ENCODE data around the gene PKD1L1.

PKD1L1 gene

GRCh38 chr7:47812429-47813136 lies 135.7 kb downstream of the PKD1L1 start:
- H3K4me3 ChIP-seq (ENCODE audit: low read depth, low read length) = no peak overlapping the region
- H3K4me1 ChIP-seq (ENCODE audit: control insufficient read depth, insufficient read depth, low read length) = 0 out of 2 replicates have a peak, but pooled peaks cover 6% of the 10 kb centered on the region
- H3K36me3 ChIP-seq (ENCODE audit: control insufficient read depth, insufficient read depth, low read length) = no peaks in the 10 kb centered on the region
- H3K9me3 ChIP-seq (ENCODE audit: control insufficient read depth, insufficient read depth, low read depth, low read length) = no peaks in the 10 kb centered on the region
- no peak overlapping the region for H3K9ac ChIP-seq (ENCODE audit: low read length)
- H3K27me3 ChIP-seq (ENCODE audit: control insufficient read depth, insufficient read depth, low read length) = no peaks in the 10 kb centered on the region
- H3K27ac ChIP-seq (ENCODE audit: low read depth, low read length) = no peak overlapping the region

- H3K4me3 ChIP-seq (ENCODE audit: low read depth, low read length) = no peak overlapping the region
- H3K27ac ChIP-seq (ENCODE audit: low read depth, low read length) = no peak overlapping the region
- H3K4me1 ChIP-seq (ENCODE audit: control insufficient read depth, insufficient read depth, low read length) = 0 out of 2 replicates have a peak, but pooled peaks cover 6% of the 10 kb centered on the region
- no peaks in the 10 kb centered on the region for H3K36me3 ChIP-seq (ENCODE audit: control insufficient read depth, insufficient read depth, low read length)
- H3K9ac ChIP-seq (ENCODE audit: low read length) = no peak overlapping the region
- no peaks in the 10 kb centered on the region for H3K9me3 ChIP-seq (ENCODE audit: control insufficient read depth, insufficient read depth, low read depth, low read length)
- no peaks in the 10 kb centered on the region for H3K27me3 ChIP-seq (ENCODE audit: control insufficient read depth, insufficient read depth, low read length)
Measured at GRCh38 chr7:47811632-47812380, 136.5 kb downstream of the PKD1L1 start.

GRCh38 chr7:47809387-47809786 lies 138.9 kb downstream of the PKD1L1 start:
- no peak overlapping the region for H3K9ac ChIP-seq (ENCODE audit: low read length)
- H3K27ac ChIP-seq (ENCODE audit: low read depth, low read length) = no peak overlapping the region
- no peaks in the 10 kb centered on the region for H3K4me1 ChIP-seq (ENCODE audit: control insufficient read depth, insufficient read depth, low read length)
- H3K9me3 ChIP-seq (ENCODE audit: control insufficient read depth, insufficient read depth, low read depth, low read length) = no peaks in the 10 kb centered on the region
- H3K36me3 ChIP-seq (ENCODE audit: control insufficient read depth, insufficient read depth, low read length) = no peaks in the 10 kb centered on the region
- H3K27me3 ChIP-seq (ENCODE audit: control insufficient read depth, insufficient read depth, low read length) = no peaks in the 10 kb centered on the region
- no peak overlapping the region for H3K4me3 ChIP-seq (ENCODE audit: low read depth, low read length)

- no peak overlapping the region for H3K9ac ChIP-seq (ENCODE audit: low read length)
- H3K4me1 ChIP-seq (ENCODE audit: control insufficient read depth, insufficient read depth, low read length) = no peaks in the 10 kb centered on the region
- H3K27me3 ChIP-seq (ENCODE audit: control insufficient read depth, insufficient read depth, low read length) = no peaks in the 10 kb centered on the region
- no peaks in the 10 kb centered on the region for H3K9me3 ChIP-seq (ENCODE audit: control insufficient read depth, insufficient read depth, low read depth, low read length)
- H3K4me3 ChIP-seq (ENCODE audit: low read depth, low read length) = no peak overlapping the region
- H3K36me3 ChIP-seq (ENCODE audit: control insufficient read depth, insufficient read depth, low read length) = no peaks in the 10 kb centered on the region
- H3K27ac ChIP-seq (ENCODE audit: low read depth, low read length) = no peak overlapping the region
Measured at GRCh38 chr7:47808321-47808720, 139.9 kb downstream of the PKD1L1 start.

GRCh38 chr7:47807756-47808155 lies 140.5 kb downstream of the PKD1L1 start:
- Histone ChIP-seq H3K36me3 (ENCODE audit: control insufficient read depth, insufficient read depth, low read length) (no peaks in the 10 kb centered on the region), H3K4me1 (ENCODE audit: control insufficient read depth, insufficient read depth, low read length) (no peaks in the 10 kb centered on the region), H3K9ac (ENCODE audit: low read length) (no peak overlapping the region), H3K27ac (ENCODE audit: low read depth, low read length) (no peak overlapping the region), H3K27me3 (ENCODE audit: control insufficient read depth, insufficient read depth, low read length) (no peaks in the 10 kb centered on the region), H3K9me3 (ENCODE audit: control insufficient read depth, insufficient read depth, low read depth, low read length) (no peaks in the 10 kb centered on the region), H3K4me3 (ENCODE audit: low read depth, low read length) (no peak overlapping the region)

GRCh38 chr7:47807126-47807525 lies 141.1 kb downstream of the PKD1L1 start:
- no peak overlapping the region for H3K9ac ChIP-seq (ENCODE audit: low read length)
- H3K27ac ChIP-seq (ENCODE audit: low read depth, low read length) = no peak overlapping the region
- H3K4me1 ChIP-seq (ENCODE audit: control insufficient read depth, insufficient read depth, low read length) = no peaks in the 10 kb centered on the region
- no peak overlapping the region for H3K4me3 ChIP-seq (ENCODE audit: low read depth, low read length)
- H3K36me3 ChIP-seq (ENCODE audit: control insufficient read depth, insufficient read depth, low read length) = no peaks in the 10 kb centered on the region
- no peaks in the 10 kb centered on the region for H3K27me3 ChIP-seq (ENCODE audit: control insufficient read depth, insufficient read depth, low read length)
- no peaks in the 10 kb centered on the region for H3K9me3 ChIP-seq (ENCODE audit: control insufficient read depth, insufficient read depth, low read depth, low read length)

GRCh38 chr7:47806701-47807103 lies 141.6 kb downstream of the PKD1L1 start:
- Histone ChIP-seq H3K9me3 (ENCODE audit: control insufficient read depth, insufficient read depth, low read depth, low read length) (no peaks in the 10 kb centered on the region), H3K36me3 (ENCODE audit: control insufficient read depth, insufficient read depth, low read length) (no peaks in the 10 kb centered on the region), H3K27ac (ENCODE audit: low read depth, low read length) (no peak overlapping the region), H3K4me1 (ENCODE audit: control insufficient read depth, insufficient read depth, low read length) (no peaks in the 10 kb centered on the region), H3K4me3 (ENCODE audit: low read depth, low read length) (no peak overlapping the region), H3K9ac (ENCODE audit: low read length) (no peak overlapping the region), H3K27me3 (ENCODE audit: control insufficient read depth, insufficient read depth, low read length) (no peaks in the 10 kb centered on the region)

- no peaks in the 10 kb centered on the region for H3K36me3 ChIP-seq (ENCODE audit: control insufficient read depth, insufficient read depth, low read length)
- H3K27ac ChIP-seq (ENCODE audit: low read depth, low read length) = no peak overlapping the region
- no peaks in the 10 kb centered on the region for H3K9me3 ChIP-seq (ENCODE audit: control insufficient read depth, insufficient read depth, low read depth, low read length)
- H3K9ac ChIP-seq (ENCODE audit: low read length) = no peak overlapping the region
- H3K4me3 ChIP-seq (ENCODE audit: low read depth, low read length) = no peak overlapping the region
- no peaks in the 10 kb centered on the region for H3K27me3 ChIP-seq (ENCODE audit: control insufficient read depth, insufficient read depth, low read length)
- no peaks in the 10 kb centered on the region for H3K4me1 ChIP-seq (ENCODE audit: control insufficient read depth, insufficient read depth, low read length)
Measured at GRCh38 chr7:47804767-47805545, 143.3 kb downstream of the PKD1L1 start.

- Histone ChIP-seq H3K9me3 (ENCODE audit: control insufficient read depth, insufficient read depth, low read depth, low read length) (no peaks in the 10 kb centered on the region), H3K4me3 (ENCODE audit: low read depth, low read length) (no peak overlapping the region), H3K4me1 (ENCODE audit: control insufficient read depth, insufficient read depth, low read length) (no peaks in the 10 kb centered on the region), H3K36me3 (ENCODE audit: control insufficient read depth, insufficient read depth, low read length) (no peaks in the 10 kb centered on the region), H3K27me3 (ENCODE audit: control insufficient read depth, insufficient read depth, low read length) (no peaks in the 10 kb centered on the region), H3K9ac (ENCODE audit: low read length) (no peak overlapping the region), H3K27ac (ENCODE audit: low read depth, low read length) (no peak overlapping the region)
Measured at GRCh38 chr7:47803846-47804245, 144.4 kb downstream of the PKD1L1 start.

GRCh38 chr7:47803025-47803424 lies 145.2 kb downstream of the PKD1L1 start:
- Histone ChIP-seq H3K27ac (ENCODE audit: low read depth, low read length) (no peak overlapping the region), H3K27me3 (ENCODE audit: control insufficient read depth, insufficient read depth, low read length) (no peaks in the 10 kb centered on the region), H3K4me3 (ENCODE audit: low read depth, low read length) (no peak overlapping the region), H3K9ac (ENCODE audit: low read length) (no peak overlapping the region), H3K4me1 (ENCODE audit: control insufficient read depth, insufficient read depth, low read length) (no peaks in the 10 kb centered on the region), H3K9me3 (ENCODE audit: control insufficient read depth, insufficient read depth, low read depth, low read length) (no peaks in the 10 kb centered on the region), H3K36me3 (ENCODE audit: control insufficient read depth, insufficient read depth, low read length) (no peaks in the 10 kb centered on the region)

GRCh38 chr7:47801423-47801822 lies 146.8 kb downstream of the PKD1L1 start:
- Histone ChIP-seq H3K4me1 (ENCODE audit: control insufficient read depth, insufficient read depth, low read length) (no peaks in the 10 kb centered on the region), H3K9ac (ENCODE audit: low read length) (no peak overlapping the region), H3K9me3 (ENCODE audit: control insufficient read depth, insufficient read depth, low read depth, low read length) (no peaks in the 10 kb centered on the region), H3K36me3 (ENCODE audit: control insufficient read depth, insufficient read depth, low read length) (no peaks in the 10 kb centered on the region), H3K27ac (ENCODE audit: low read depth, low read length) (no peak overlapping the region), H3K27me3 (ENCODE audit: control insufficient read depth, insufficient read depth, low read length) (no peaks in the 10 kb centered on the region), H3K4me3 (ENCODE audit: low read depth, low read length) (no peak overlapping the region)

Measured in HUES6 (cell line).